Measurements from ENCODE around the gene XPR1. TPM values are rescaled to one million over a fixed set of nuclear protein-coding genes. Genes with fewer than 3 reads are reported as not detected.

Gene XPR1
- total and polyA plus RNA-seq, 2 experiments from 2014 or later: 18.1 to 36.4 TPM

DNA sequence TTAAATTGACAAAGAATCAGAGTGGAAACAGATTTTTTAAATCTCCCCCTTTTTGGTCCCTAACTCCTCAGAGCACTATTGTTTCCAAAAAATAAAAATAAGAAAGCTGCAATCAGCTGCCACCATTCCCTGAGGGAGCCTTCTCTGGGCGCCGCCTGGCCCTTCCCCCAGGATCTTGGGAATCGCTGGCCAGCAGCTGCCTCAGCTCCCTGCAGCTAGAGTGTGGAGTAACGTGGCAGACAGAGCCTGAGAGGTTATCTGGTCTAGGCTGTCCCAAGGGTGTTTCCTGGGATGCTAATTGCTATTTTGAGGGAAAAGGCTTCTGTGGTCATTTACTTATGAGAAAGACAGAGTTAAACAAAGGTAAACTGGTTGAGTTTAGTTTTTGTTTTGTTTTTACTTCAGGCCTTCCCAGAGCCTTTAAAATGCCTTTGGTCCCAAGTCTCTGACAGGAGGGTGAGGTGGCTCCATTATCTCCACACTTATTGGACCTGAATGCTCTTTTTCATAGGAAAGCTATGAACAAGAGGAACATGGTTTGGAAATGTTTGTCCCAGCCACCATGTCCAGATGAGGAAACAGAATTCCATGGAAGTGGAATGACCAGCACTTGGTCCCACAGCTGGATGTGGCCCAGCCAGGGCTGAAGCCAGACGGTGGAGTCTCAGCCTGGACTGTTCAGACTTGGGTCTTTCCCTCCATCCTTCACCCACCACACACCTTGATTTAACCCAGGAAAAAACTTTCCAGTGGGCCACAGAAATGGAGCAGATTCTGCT, 266.8 kb downstream of the XPR1 start:
- H3K4me1 ChIP-seq (ENCODE audit: low read depth): no peaks in the 10 kb centered on the region
- no peaks in the 10 kb centered on the region for H3K9me3 ChIP-seq (ENCODE audit: low read depth)
- H3K4me3 ChIP-seq: no peak overlapping the region
- TF ChIP-seq CTCF (IDR thresholded peaks at IDR 0.05; ENCODE audit: low read depth, low read length): no peak
- DNase-seq (ENCODE audit: low read depth in 1 of 2, low spot score in 1 of 2): peak; percentile 48 to 55
- H3K27me3 ChIP-seq: no peaks in the 10 kb centered on the region
- H3K27ac ChIP-seq: no peak overlapping the region
- H3K36me3 ChIP-seq: no peaks in the 10 kb centered on the region

GRCh38 chr1:180899262-180899661, 267.4 kb downstream of the XPR1 start:
- Histone ChIP-seq H3K4me1 (ENCODE audit: low read depth) (no peaks in the 10 kb centered on the region), H3K9me3 (ENCODE audit: low read depth) (no peaks in the 10 kb centered on the region), H3K36me3 (no peaks in the 10 kb centered on the region), H3K4me3 (no peak overlapping the region), H3K27me3 (no peaks in the 10 kb centered on the region), H3K27ac (no peak overlapping the region)
- DNase-seq (ENCODE audit: low read depth in 1 of 2, low spot score in 1 of 2): no peak
- TF ChIP-seq CTCF (IDR thresholded peaks at IDR 0.05; ENCODE audit: low read depth, low read length): no peak

- Histone ChIP-seq H3K27ac (no peak overlapping the region), H3K36me3 (no peaks in the 10 kb centered on the region), H3K9me3 (ENCODE audit: low read depth) (no peaks in the 10 kb centered on the region), H3K27me3 (no peaks in the 10 kb centered on the region), H3K4me1 (ENCODE audit: low read depth) (no peaks in the 10 kb centered on the region), H3K4me3 (no peak overlapping the region)
- DNase-seq (ENCODE audit: low read depth in 1 of 2, low spot score in 1 of 2): no peak
- no peak for TF ChIP-seq CTCF (IDR thresholded peaks at IDR 0.05; ENCODE audit: low read depth, low read length)
These were observed 269.5 kb downstream of the XPR1 start for GRCh38 chr1:180901076-180901990.

DNA sequence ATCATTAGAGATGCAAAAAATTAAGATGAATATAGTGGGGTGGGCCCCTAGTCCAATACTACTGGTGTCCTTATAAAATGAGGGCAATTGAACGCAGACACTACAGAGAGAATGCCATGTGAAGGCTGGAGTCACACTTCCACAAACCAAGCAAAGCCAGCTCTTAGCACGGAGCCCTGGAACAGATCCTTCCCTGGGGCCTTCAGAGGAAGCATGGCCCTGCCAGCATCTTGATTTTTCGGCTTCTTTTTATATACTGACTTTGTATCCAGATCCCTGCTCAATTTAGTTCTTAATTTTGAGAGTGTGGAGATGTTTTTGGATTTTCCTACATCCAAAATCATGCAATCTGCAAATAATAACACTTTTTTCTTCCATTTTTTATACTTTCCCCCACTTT, 270.7 kb downstream of the XPR1 start:
- Histone ChIP-seq H3K4me1 (ENCODE audit: low read depth) (no peaks in the 10 kb centered on the region), H3K27me3 (no peaks in the 10 kb centered on the region), H3K27ac (no peak overlapping the region), H3K4me3 (no peak overlapping the region), H3K36me3 (no peaks in the 10 kb centered on the region), H3K9me3 (ENCODE audit: low read depth) (no peaks in the 10 kb centered on the region)
- no peak for DNase-seq (ENCODE audit: low read depth in 1 of 2, low spot score in 1 of 2)
- no peak for TF ChIP-seq CTCF (IDR thresholded peaks at IDR 0.05; ENCODE audit: low read depth, low read length)

GRCh38 chr1:180905927-180906326, 274.1 kb downstream of the XPR1 start:
- no peak overlapping the region for H3K27ac ChIP-seq
- H3K9me3 ChIP-seq (ENCODE audit: low read depth): no peaks in the 10 kb centered on the region
- DNase-seq (ENCODE audit: low read depth in 1 of 2, low spot score in 1 of 2): no peak
- no peak overlapping the region for H3K4me3 ChIP-seq
- H3K27me3 ChIP-seq: no peaks in the 10 kb centered on the region
- no peak for TF ChIP-seq CTCF (IDR thresholded peaks at IDR 0.05; ENCODE audit: low read depth, low read length)
- no peaks in the 10 kb centered on the region for H3K36me3 ChIP-seq
- no peaks in the 10 kb centered on the region for H3K4me1 ChIP-seq (ENCODE audit: low read depth)

Data from cardiac muscle cell (in vitro differentiated cells and primary cell).